Dermis microvascular lymphatic vessel endothelial cell (primary cell): Measurements from ENCODE around the gene GLIS1. TPM values are rescaled to one million over a fixed set of nuclear protein-coding genes. Genes with fewer than 3 reads are reported as not detected.

Source experiments
- DNase-seq, 2 donors: peaks; one replicate each; pipeline versions ENCODE4 v3.0.0 to v3.0.0-alpha.2; 2010; ENCODE audit warnings: low read depth in 2 of 2
- total RNA-seq: library from RNA; depleted of rRNA; stranded (reverse); fragments of >200 nt; gene quantifications from 2 replicates; pipeline ENCODE4 v1.2.1, GENCODE V29; 2014

The GLIS1 gene
- total RNA-seq, 1 donor from 2014 or later, result not detected

DNA sequence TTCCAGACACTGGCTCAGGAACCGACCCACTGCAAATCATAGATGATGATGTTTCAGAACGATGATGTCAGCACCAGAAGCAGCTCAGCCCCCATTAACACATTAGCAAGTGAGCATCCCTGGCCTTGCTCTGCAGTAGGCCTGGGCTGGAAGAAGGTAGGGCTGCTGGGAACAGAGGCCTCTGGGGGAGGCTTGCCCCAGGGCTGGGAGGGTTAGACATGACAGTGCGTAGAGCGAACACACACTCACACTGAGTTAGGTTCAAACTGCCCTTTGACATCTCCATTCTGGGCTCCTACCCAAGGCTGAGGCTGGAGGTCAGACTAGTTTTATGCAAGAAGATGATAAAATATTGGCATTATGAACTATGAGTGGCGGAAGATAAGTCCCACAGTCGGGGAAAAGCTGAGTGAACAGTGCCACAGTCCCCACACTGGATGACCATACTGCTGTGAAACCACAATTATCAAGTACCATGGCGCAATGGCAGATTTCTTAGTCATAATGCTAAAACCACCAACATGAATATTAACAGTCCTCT, 188.7 kb downstream of the GLIS1 start:
- no peak for DNase-seq

- DNase-seq, result no peak
Measured at GRCh38 chr1:53549781-53550180, 189.2 kb downstream of the GLIS1 start.

GRCh38 chr1:53549287-53549686, 189.7 kb downstream of the GLIS1 start:
- DNase-seq, result no peak

DNA sequence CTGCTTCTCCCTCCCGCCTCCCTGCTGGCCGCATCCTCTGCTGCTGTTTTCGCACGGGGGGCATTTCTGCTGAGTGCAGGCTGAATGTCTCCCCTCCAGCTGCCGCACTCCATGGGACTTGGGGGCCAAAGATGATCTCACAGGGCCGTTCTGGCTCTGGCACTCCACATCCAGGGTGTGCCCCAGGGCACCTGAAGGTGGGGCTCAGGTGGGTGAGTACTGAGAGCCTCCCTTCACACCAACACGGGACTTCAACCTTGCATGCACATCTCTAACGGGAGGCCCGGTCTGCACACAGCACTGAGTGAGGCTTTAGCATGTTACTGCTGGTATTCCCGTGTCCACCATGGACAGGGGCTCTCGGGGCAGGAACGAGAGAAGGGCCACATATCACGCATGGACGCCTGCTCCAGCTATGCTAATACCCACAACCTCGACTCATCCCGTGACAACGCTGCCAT, 190.9 kb downstream of the GLIS1 start:
- DNase-seq, result no peak

GRCh38 chr1:53547231-53547790, 191.7 kb downstream of the GLIS1 start:
- DNase-seq, result no peak

- no peak for DNase-seq
Measured at GRCh38 chr1:53546409-53547155, 192.4 kb downstream of the GLIS1 start.

DNA sequence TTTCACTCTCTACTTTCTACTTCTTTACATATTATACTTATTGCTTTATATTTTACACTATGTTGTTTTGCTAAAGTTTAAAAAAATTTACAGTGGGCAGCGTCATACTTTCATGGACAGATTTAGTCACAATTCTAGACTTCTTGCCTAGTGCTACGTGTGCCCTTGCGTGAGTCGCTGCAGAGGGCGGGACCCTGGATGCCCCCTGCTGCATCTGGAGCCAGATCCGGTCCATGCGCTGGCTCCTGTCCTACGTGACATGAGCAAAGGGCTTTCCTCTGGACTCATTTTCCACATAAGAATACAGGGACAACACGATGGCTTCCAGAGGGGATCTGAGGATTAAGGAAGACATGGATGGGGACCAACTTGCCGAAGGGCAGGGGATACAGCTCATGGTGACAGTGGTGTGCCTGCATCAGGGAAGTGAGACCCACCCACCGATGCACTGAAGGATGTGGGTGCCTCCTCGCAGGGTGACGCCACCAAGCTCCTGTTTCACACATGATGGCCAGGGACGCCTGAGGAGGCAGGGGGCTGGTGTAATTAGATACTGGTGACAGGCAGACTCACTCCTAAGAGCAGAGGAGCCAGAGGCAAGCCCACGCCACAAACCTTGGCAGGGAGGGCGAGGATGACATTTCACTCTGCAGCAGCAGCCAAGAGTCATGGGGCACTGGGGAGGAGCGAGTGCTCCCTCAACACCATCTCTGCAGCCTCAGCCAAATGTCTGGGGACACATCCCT, 193.1 kb downstream of the GLIS1 start:
- DNase-seq, result no peak

- no peak for DNase-seq
Measured at GRCh38 chr1:53544728-53545515, 194.0 kb downstream of the GLIS1 start.

- no peak for DNase-seq
Measured at GRCh38 chr1:53543778-53544695, 194.9 kb downstream of the GLIS1 start.

GRCh38 chr1:53543130-53543777, 195.7 kb downstream of the GLIS1 start:
- no peak for DNase-seq

- no peak for DNase-seq
Measured at GRCh38 chr1:53542551-53542950, 196.4 kb downstream of the GLIS1 start.

DNA sequence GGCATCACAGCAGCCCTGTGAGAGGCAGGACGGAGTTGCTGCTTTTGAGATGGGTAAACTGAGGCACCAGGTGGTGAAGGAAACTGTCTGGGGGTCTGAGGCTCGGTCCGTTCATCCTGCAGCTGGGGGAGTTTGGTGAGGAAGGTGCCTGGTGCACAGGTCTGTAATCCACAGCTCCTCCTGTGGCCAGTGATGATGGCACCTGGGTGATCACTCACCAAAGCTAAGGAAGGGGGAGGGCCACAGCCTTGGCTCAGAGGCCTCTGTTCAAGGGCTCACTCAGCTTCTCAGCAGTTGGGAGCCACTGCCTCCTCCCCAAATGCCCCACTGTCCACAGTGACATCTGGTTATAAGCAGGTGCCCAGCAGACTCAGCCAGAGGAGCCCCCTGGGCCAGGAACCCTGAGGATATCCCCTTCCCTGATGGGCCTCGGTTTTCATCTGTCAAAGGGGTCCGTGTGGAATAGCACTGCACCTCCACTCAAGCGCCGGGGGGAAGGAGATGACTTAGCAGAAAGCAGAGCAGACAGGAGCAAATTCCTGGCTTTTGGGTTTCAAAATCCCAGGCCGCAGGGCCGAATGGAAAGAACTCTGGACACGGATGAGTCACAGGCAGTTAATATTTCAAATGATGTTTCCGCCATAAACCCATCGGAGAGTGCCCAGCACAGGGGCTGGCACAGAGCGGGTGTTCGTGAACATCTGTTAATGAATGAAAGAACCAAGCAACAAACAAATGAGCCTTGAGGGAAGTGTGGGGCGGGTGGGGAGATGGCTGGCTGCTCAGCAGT, 197.0 kb downstream of the GLIS1 start:
- peak; percentile 14 to 55 for DNase-seq

GRCh38 chr1:53541263-53541625, 197.7 kb downstream of the GLIS1 start:
- no peak for DNase-seq

DNA sequence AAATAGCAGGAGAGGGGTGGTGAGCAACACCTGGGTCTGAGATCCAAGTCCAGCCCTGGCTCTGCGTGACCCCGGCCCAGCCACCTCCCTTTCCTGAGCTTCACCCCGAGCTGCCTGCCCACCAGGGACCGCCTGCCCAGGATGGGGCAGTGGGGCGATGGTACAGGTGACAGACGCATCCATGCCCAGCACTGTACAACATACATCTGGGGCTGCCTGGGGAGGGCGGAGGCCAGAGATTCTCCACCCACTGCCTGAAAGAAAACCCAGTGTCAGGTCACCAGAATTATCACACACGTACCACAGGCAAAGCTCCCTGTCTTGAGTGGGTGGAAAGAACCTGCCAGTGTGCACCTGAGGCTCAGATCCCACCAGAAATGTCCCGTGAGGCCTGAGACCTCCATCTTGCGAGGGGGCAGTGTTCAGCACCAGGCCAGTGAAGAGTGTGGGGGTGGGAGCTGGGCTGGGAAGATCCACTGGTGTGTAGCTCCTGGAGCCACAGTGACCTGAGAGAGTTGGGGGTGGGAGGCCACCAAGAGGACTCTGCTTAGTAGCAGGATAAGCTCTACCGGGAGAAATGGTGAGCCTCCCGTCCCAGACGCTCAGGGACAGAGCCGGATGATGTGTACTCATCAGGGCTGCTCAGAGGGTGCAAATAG, 198.2 kb downstream of the GLIS1 start:
- no peak for DNase-seq

DNA sequence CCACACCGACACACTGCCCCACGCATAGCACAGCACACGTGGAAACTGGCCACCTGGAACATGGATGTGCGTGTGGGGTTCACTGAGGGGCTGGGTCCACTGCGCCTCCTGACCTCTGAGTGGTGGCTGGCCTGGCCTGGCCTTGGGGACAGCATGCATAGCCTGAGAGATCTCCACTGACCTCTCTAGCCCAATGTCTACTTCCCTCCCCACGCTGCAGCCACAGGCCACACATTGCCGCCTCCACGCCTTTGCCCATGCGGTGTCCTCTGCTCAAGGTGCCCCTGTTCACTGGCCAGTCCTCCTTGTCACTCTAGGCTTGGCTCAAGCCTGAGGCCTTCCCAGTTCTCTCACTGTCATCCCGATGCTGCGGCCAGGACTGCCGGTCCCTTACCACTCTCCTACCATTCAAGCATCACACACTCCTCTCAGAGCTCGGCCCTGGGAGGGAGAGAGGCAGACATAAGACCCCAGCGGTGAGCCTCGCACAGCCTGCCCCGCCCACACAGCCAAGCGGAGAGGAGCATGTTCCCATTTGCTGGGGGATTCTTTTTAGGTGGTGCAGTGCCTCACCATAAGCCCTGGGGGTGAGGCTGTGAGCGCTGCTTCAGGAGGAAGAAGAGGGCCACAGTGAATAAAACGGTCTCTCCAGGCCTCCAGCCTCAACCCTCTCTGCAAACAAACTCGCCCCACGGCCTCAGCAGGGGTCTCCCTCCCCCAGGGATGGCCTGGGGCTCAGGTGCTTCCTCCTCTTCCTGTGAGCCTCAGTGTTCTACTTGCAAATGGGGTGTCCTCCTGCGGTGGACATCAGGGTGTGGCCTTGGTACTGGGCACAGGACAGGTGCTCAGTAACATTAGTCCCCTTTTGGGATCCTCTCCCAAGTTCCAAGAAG, 199.0 kb downstream of the GLIS1 start:
- DNase-seq, result no peak

DNA sequence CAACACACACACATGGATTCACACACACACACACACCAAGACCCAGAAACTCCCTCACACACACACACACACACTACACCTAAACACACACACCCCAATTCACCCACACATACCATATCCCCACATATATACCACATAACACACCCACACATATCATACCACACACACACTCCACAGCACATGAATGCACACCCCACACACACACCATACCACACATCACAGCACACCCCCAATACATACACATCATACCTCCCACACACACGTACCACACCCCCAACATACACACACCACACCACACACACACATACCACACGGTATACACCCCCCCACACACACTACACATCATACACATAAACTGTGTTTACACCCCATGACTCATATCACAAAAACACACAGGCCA, 199.7 kb downstream of the GLIS1 start:
- DNase-seq, result no peak

- DNase-seq, result no peak
Measured at GRCh38 chr1:53536606-53537005, 202.4 kb downstream of the GLIS1 start.

DNA sequence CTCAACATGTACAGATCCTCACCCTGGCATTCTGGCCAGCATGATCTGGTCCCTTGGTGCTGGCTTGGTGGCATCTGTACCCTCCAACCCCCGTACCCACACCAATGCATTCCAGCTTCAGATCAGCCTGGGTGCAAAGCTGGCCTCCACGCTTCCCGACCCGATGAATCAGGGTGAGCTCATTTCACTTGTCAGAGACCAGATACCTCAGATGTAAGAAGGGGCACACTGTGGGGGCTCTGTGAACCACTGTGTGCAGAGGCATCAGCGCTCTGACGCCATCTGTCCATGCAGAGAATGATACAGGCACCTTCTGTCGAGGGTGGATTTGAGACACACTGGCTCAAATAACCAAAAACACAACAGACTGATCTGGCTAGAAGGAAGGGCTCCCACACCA, 203.1 kb downstream of the GLIS1 start:
- DNase-seq, result no peak
